MM.1S (cell line): ENCODE measurements around the gene EPHA5.

Experiments
- DNase-seq: peaks from one replicate; pipeline ENCODE4 v3.0.0-alpha.2; 2015
- H2AFZ ChIP-seq: fragments of 300-600 bp; sonication (generic); 2 replicates; pipeline ENCODE4 v1.6.0; 2016; ENCODE audit warnings: antibody characterized with exemption, low read length
- H3F3A ChIP-seq: fragments of 300-600 bp; sonication (generic); 2 replicates; pipeline ENCODE4 v1.6.1; 2016; ENCODE audit warnings: mild to moderate bottlenecking, antibody characterized with exemption, low read length, moderate library complexity, mixed read lengths; ENCODE audit not compliant: insufficient read depth
- H3K27ac ChIP-seq: fragments of 300-600 bp; sonication (generic); 2 replicates; pipeline ENCODE4 v1.5.1; 2016; ENCODE audit warnings: mild to moderate bottlenecking, low read length
- H3K27me3 ChIP-seq: fragments of 300-600 bp; sonication (generic); replicated peaks from 2 replicates; pipeline ENCODE4 v1.6.0; 2016; ENCODE audit warnings: low read length; ENCODE audit not compliant: insufficient read depth
- H3K36me3 ChIP-seq: fragments of 300-600 bp; sonication (generic); replicated peaks from 2 replicates; pipeline ENCODE4 v1.6.1; 2016; ENCODE audit warnings: mild to moderate bottlenecking, low read length, mixed read lengths; ENCODE audit not compliant: insufficient read depth
- H3K4me1 ChIP-seq: fragments of 300-600 bp; sonication (generic); 2 replicates; pipeline ENCODE4 v1.6.1; 2016; ENCODE audit warnings: low read length, mixed read lengths
- H3K4me2 ChIP-seq: fragments of 300-600 bp; sonication (generic); 2 replicates; pipeline ENCODE4 v1.6.0; 2016; ENCODE audit warnings: low read depth, low read length
- H3K4me3 ChIP-seq: fragments of 300-600 bp; sonication (generic); 2 replicates; pipeline ENCODE4 v1.5.1; 2016; ENCODE audit warnings: low read length, mixed read lengths
- H3K79me2 ChIP-seq: fragments of 300-600 bp; sonication (generic); 2 replicates; pipeline ENCODE4 v1.6.1; 2016; ENCODE audit warnings: mixed run types, low read length, mixed read lengths
- H3K9ac ChIP-seq: fragments of 300-600 bp; sonication (generic); 2 replicates; pipeline ENCODE4 v1.6.1; 2016; ENCODE audit warnings: low read length, mixed read lengths
- H3K9me2 ChIP-seq: fragments of 300-600 bp; sonication (generic); replicated peaks from 2 replicates; pipeline ENCODE4 v1.6.1; 2016; ENCODE audit warnings: mild to moderate bottlenecking, low read length, mixed read lengths; ENCODE audit not compliant: insufficient read depth
- H3K9me3 ChIP-seq: fragments of 300-600 bp; sonication (generic); replicated peaks from 2 replicates; pipeline ENCODE4 v1.6.1; 2016; ENCODE audit warnings: mild to moderate bottlenecking, low read length, mixed read lengths; ENCODE audit not compliant: insufficient read depth
- H4K20me1 ChIP-seq: fragments of 300-600 bp; sonication (generic); 2 replicates; pipeline ENCODE4 v1.6.1; 2016; ENCODE audit warnings: mild to moderate bottlenecking, low read length, moderate library complexity, mixed read lengths; ENCODE audit not compliant: insufficient read depth
- CTCF ChIP-seq: fragments of 300-600 bp; sonication (generic); IDR thresholded peaks from 2 replicates; pipeline ENCODE4 v1.5.1; 2016; ENCODE audit warnings: antibody characterized with exemption, low read length, mixed read lengths
- EZH2 ChIP-seq: fragments of 300-600 bp; sonication (generic); optimal IDR thresholded peaks from 2 replicates; pipeline ENCODE3; 2017; ENCODE audit warnings: low read depth, mild to moderate bottlenecking, antibody characterized with exemption, low read length, mixed read lengths
- EZH2phosphoT487 ChIP-seq: fragments of 300-600 bp; sonication (generic); IDR thresholded peaks from 2 replicates; pipeline ENCODE4 v1.6.1; 2018; ENCODE audit warnings: antibody characterized with exemption, low read length

The EPHA5 gene

GRCh38 chr4:65407483-65407882 is 262.8 kb downstream of the EPHA5 start:
- Histone ChIP-seq H3K79me2 (no peaks in the 10 kb centered on the region), H3K27me3 (no peaks in the 10 kb centered on the region), H2AFZ (no peak overlapping the region), H3K9ac (no peak overlapping the region), H4K20me1 (no peaks in the 10 kb centered on the region), H3F3A (no peaks in the 10 kb centered on the region), H3K4me2 (no peak overlapping the region), H3K9me2 (no peaks in the 10 kb centered on the region), H3K9me3 (no peaks in the 10 kb centered on the region), H3K27ac (no peak overlapping the region), H3K36me3 (no peaks in the 10 kb centered on the region), H3K4me1 (no peaks in the 10 kb centered on the region), H3K4me3 (no peak overlapping the region)
- TF ChIP-seq EZH2phosphoT487, result no peak
- no peak for TF ChIP-seq CTCF
- TF ChIP-seq EZH2, result no peak
- no peak for DNase-seq

GRCh38 chr4:65401083-65401482 is 269.2 kb downstream of the EPHA5 start:
- no peak overlapping the region for H2AFZ ChIP-seq
- H3K4me2 ChIP-seq, result no peak overlapping the region
- no peaks in the 10 kb centered on the region for H3K27me3 ChIP-seq
- TF ChIP-seq EZH2 (no peak), EZH2phosphoT487 (no peak), CTCF (no peak)
- no peak overlapping the region for H3K27ac ChIP-seq
- H3K4me1 ChIP-seq, result no peaks in the 10 kb centered on the region
- no peaks in the 10 kb centered on the region for H3K9me3 ChIP-seq
- no peaks in the 10 kb centered on the region for H4K20me1 ChIP-seq
- H3K4me3 ChIP-seq, result no peak overlapping the region
- no peaks in the 10 kb centered on the region for H3K9me2 ChIP-seq
- DNase-seq, result no peak
- no peaks in the 10 kb centered on the region for H3F3A ChIP-seq
- no peak overlapping the region for H3K9ac ChIP-seq
- no peaks in the 10 kb centered on the region for H3K79me2 ChIP-seq
- no peaks in the 10 kb centered on the region for H3K36me3 ChIP-seq

DNA sequence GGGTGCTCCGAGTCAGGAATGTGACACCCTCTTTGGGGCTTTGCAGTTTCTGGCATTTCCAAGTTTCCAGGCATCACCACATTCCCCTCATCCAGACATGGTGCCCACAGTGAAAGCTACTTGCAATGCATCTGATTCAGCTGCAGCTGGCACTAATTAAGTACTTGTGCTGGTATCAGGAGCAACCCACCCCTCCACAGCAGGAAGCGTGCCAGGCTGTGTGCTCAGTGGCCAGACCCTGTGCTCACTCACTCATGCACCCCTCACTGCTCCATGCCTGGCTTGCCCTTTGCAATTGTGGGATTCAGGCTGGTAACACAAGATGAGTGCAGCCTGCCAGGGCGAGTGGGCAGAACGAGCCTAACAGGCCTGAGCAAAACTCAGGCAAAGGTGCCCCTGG is 271.2 kb downstream of the EPHA5 start:
- Histone ChIP-seq H3K4me2 (no peak overlapping the region), H3K27ac (no peak overlapping the region), H3K9me3 (no peaks in the 10 kb centered on the region), H3K4me3 (no peak overlapping the region), H3K9ac (no peak overlapping the region), H3F3A (0 out of 2 replicates have a peak, but pooled peaks cover under 1% of the 10 kb centered on the region), H4K20me1 (no peaks in the 10 kb centered on the region), H3K9me2 (no peaks in the 10 kb centered on the region), H3K36me3 (no peaks in the 10 kb centered on the region), H3K4me1 (0 out of 2 replicates have a peak, but pooled peaks cover under 1% of the 10 kb centered on the region), H3K79me2 (no peaks in the 10 kb centered on the region), H3K27me3 (no peaks in the 10 kb centered on the region), H2AFZ (no peak overlapping the region)
- TF ChIP-seq EZH2phosphoT487 (no peak), CTCF (no peak), EZH2 (no peak)
- DNase-seq, result no peak
